ENCODE data around the gene RMP24.

The RMP24 gene

GRCh38 chr18:35949090-35949489, 23.4 kb upstream of the RMP24 start:
- Mint-ChIP-seq H3K27me3 (ENCODE audit: insufficient read depth) (no peaks in the 10 kb centered on the region), H3K27ac (no peak overlapping the region), H3K9me3 (peaks cover 7% of the 10 kb centered on the region), H3K36me3 (ENCODE audit: low read depth) (peaks cover 6% of the 10 kb centered on the region), H3K4me1 (peaks cover 11% of the 10 kb centered on the region), H3K4me3 (peak overlapping the region; percentile 79)
- no peak overlapping the region for H3K4me3 ChIP-seq (ENCODE audit: low read length)
- H3K36me3 ChIP-seq (ENCODE audit: control insufficient read depth, insufficient read depth, low read length), result no peaks in the 10 kb centered on the region
- peaks cover 5% of the 10 kb centered on the region for H3K9me3 ChIP-seq (ENCODE audit: control insufficient read depth, low read length)
- peaks cover 10% of the 10 kb centered on the region for H3K27me3 ChIP-seq (ENCODE audit: control insufficient read depth, insufficient read depth, low read length, poor library complexity, severe bottlenecking)
- TF ChIP-seq CTCF (conservative IDR thresholded peaks at IDR 0.05), result no peak
- no peak overlapping the region for H3K27ac ChIP-seq (ENCODE audit: low read depth, low read length)
- no peak overlapping the region for H3K9ac ChIP-seq (ENCODE audit: extremely low read depth, low read length, poor library complexity, severe bottlenecking)
- DNase-seq, result no peak
- H3K4me1 ChIP-seq (ENCODE audit: control insufficient read depth, insufficient read depth, low read length), result no peaks in the 10 kb centered on the region
- WGBS, 2 experiments (ENCODE audit: insufficient coverage in 1 of 2, insufficient read length in 1 of 2), result 62 to 71% methylated on average over 3 to 6 of the region's 6 CpGs

GRCh38 chr18:35949903-35950627, 22.4 kb upstream of the RMP24 start:
- Mint-ChIP-seq H3K4me1 (peaks cover 11% of the 10 kb centered on the region), H3K4me3 (peak overlapping the region; percentile 79), H3K9me3 (peaks cover 7% of the 10 kb centered on the region), H3K27ac (no peak overlapping the region), H3K27me3 (ENCODE audit: insufficient read depth) (no peaks in the 10 kb centered on the region), H3K36me3 (ENCODE audit: low read depth) (peaks cover 6% of the 10 kb centered on the region)
- peaks cover 10% of the 10 kb centered on the region for H3K27me3 ChIP-seq (ENCODE audit: control insufficient read depth, insufficient read depth, low read length, poor library complexity, severe bottlenecking)
- peak; percentile 95 for TF ChIP-seq CTCF (conservative IDR thresholded peaks at IDR 0.05)
- DNase-seq, result peak; percentile 89
- H3K9ac ChIP-seq (ENCODE audit: extremely low read depth, low read length, poor library complexity, severe bottlenecking), result peak overlapping the region; percentile 49
- no peaks in the 10 kb centered on the region for H3K4me1 ChIP-seq (ENCODE audit: control insufficient read depth, insufficient read depth, low read length)
- H3K9me3 ChIP-seq (ENCODE audit: control insufficient read depth, low read length), result peaks cover 5% of the 10 kb centered on the region
- peak overlapping the region; percentile 88 for H3K4me3 ChIP-seq (ENCODE audit: low read length)
- no peak overlapping the region for H3K27ac ChIP-seq (ENCODE audit: low read depth, low read length)
- 1% methylated on average over 24 to 54 of the region's 54 CpGs for WGBS, 2 experiments (ENCODE audit: insufficient coverage in 1 of 2, insufficient read length in 1 of 2)
- H3K36me3 ChIP-seq (ENCODE audit: control insufficient read depth, insufficient read depth, low read length), result no peaks in the 10 kb centered on the region

- peaks cover 7% of the 10 kb centered on the region for H3K9me3 Mint-ChIP-seq
- Histone ChIP-seq H3K36me3 (ENCODE audit: control insufficient read depth, insufficient read depth, low read length) (no peaks in the 10 kb centered on the region), H3K4me1 (ENCODE audit: control insufficient read depth, insufficient read depth, low read length) (no peaks in the 10 kb centered on the region), H3K9ac (ENCODE audit: extremely low read depth, low read length, poor library complexity, severe bottlenecking) (no peak overlapping the region), H3K27ac (ENCODE audit: low read depth, low read length) (no peak overlapping the region), H3K9me3 (ENCODE audit: control insufficient read depth, low read length) (peaks cover 5% of the 10 kb centered on the region), H3K4me3 (ENCODE audit: low read length) (peak overlapping the region; percentile 88), H3K27me3 (ENCODE audit: control insufficient read depth, insufficient read depth, low read length, poor library complexity, severe bottlenecking) (peaks cover 10% of the 10 kb centered on the region)
- DNase-seq, result no peak
- H3K27ac Mint-ChIP-seq, result no peak overlapping the region
- TF ChIP-seq CTCF (conservative IDR thresholded peaks at IDR 0.05), result no peak
- H3K4me1 Mint-ChIP-seq, result peaks cover 11% of the 10 kb centered on the region
- H3K27me3 Mint-ChIP-seq (ENCODE audit: insufficient read depth), result no peaks in the 10 kb centered on the region
- 46 to 64% methylated on average over 3 to 6 of the region's 6 CpGs for WGBS, 2 experiments (ENCODE audit: insufficient coverage in 1 of 2, insufficient read length in 1 of 2)
- peaks cover 6% of the 10 kb centered on the region for H3K36me3 Mint-ChIP-seq (ENCODE audit: low read depth)
- peak overlapping the region; percentile 79 for H3K4me3 Mint-ChIP-seq
These were observed 21.9 kb upstream of the RMP24 start for GRCh38 chr18:35950628-35950982.

Data from endodermal cell (in vitro differentiated cells).